ENCODE measurements around the gene SPTBN1. TPM values are rescaled to one million over a fixed set of nuclear protein-coding genes. Genes with fewer than 3 reads are reported as not detected.

SPTBN1 gene
- total RNA-seq, 1 experiment from 2014 or later = 262 TPM

DNA sequence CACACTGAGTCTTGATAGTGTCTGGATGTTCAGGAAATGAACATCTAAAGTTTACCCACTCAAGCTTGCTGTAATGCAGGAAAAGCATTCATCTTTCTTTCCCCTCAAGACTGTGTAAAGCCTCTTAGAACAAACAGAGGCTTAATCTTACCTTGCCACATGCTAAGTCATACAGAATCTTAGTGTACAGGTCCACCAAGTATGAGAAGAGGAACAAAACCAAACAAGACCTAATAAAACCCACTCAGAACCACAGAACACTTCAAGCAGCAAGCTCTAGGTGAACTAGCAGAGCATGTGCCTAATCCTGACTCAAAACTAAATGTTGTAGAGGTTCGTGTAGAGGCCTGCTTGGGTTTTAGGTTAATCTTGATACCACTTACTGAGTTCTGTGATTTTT, 97.6 kb downstream of the SPTBN1 start:
- Histone ChIP-seq H3K4me3 (no peak overlapping the region), H3K36me3 (ENCODE audit: low read depth) (no peaks in the 10 kb centered on the region), H3K27ac (no peak overlapping the region), H3K79me2 (ENCODE audit: low read depth) (peaks cover 22% of the 10 kb centered on the region), H4K20me1 (ENCODE audit: insufficient read depth) (no peaks in the 10 kb centered on the region), H3K4me1 (replicated peaks; ENCODE audit: insufficient read depth) (peaks cover 56% of the 10 kb centered on the region), H2AFZ (no peak overlapping the region), H3K9me2 (ENCODE audit: insufficient read depth) (no peaks in the 10 kb centered on the region), H3F3A (ENCODE audit: insufficient read depth, low read depth) (peaks cover 49% of the 10 kb centered on the region), H3K4me2 (no peak overlapping the region), H3K9me3 (ENCODE audit: insufficient read depth, low read depth) (no peaks in the 10 kb centered on the region), H3K27me3 (ENCODE audit: insufficient read depth, low read depth) (no peaks in the 10 kb centered on the region)
- intact Hi-C loops (cut with micrococcal nuclease; ENCODE audit: unreplicated experiment) = no loop called here
- BruUV-seq (replicated peaks) = no TSS peak
- POLR2A ChIA-PET (ENCODE audit: unreplicated experiment) = no interaction called here
- TF ChIP-seq EZH2 (IDR thresholded peaks at IDR 0.05; ENCODE audit: low read depth) (no peak), CTCF (conservative IDR thresholded peaks at IDR 0.05) (no peak)
- DNase-seq = no peak
- CTCF ChIA-PET = no interaction called here

DNA sequence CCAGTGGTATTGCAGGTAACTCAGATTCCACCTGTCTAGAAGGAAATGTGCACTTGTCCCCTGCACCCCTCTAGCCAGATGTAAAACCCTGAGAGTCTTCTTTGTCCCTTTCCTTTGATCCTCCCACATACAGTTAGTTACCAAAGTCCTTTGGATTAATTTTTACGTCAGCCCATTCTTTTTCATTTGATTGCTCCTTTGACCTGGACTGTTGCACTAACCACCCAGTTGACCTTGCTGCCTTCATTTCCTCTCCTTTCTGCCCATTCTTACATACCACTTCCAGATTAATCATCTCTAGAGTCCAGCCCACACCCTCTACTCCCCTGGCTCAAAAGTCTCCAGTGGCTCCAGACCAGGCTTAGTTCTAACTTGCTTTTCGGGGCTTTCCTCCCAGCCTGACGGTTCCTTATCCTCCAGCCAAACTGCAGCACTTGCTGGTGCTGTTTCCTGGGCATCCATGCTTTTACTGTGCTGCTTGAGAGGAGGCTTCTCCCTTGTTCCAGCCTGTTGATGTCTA, 99.3 kb downstream of the SPTBN1 start:
- DNase-seq = no peak
- intact Hi-C loops (cut with micrococcal nuclease; ENCODE audit: unreplicated experiment) = no loop called here

GRCh38 chr2:54556621-54557121, 100.5 kb downstream of the SPTBN1 start:
- H4K20me1 ChIP-seq (ENCODE audit: insufficient read depth) = no peaks in the 10 kb centered on the region
- H2AFZ ChIP-seq = no peak overlapping the region
- ChIA-PET POLR2A (ENCODE audit: unreplicated experiment) (no interaction called here), CTCF (no interaction called here)
- peaks cover 40% of the 10 kb centered on the region for H3K4me1 ChIP-seq (replicated peaks; ENCODE audit: insufficient read depth)
- peak overlapping the region; percentile 91 for H3K4me2 ChIP-seq
- peaks cover 52% of the 10 kb centered on the region for H3F3A ChIP-seq (ENCODE audit: insufficient read depth, low read depth)
- no peak for TF ChIP-seq CTCF (conservative IDR thresholded peaks at IDR 0.05)
- no peak for TF ChIP-seq EZH2 (IDR thresholded peaks at IDR 0.05; ENCODE audit: low read depth)
- DNase-seq = peak in 1 of 2 experiments; percentile 83
- peak overlapping the region; percentile 90 for H3K4me3 ChIP-seq
- no peaks in the 10 kb centered on the region for H3K27me3 ChIP-seq (ENCODE audit: insufficient read depth, low read depth)
- H3K36me3 ChIP-seq (ENCODE audit: low read depth) = no peaks in the 10 kb centered on the region
- no peaks in the 10 kb centered on the region for H3K9me2 ChIP-seq (ENCODE audit: insufficient read depth)
- BruUV-seq (replicated peaks) = no TSS peak
- H3K27ac ChIP-seq = peak overlapping the region; percentile 95
- no peaks in the 10 kb centered on the region for H3K9me3 ChIP-seq (ENCODE audit: insufficient read depth, low read depth)
- intact Hi-C loops (cut with micrococcal nuclease; ENCODE audit: unreplicated experiment) = no loop called here
- peaks cover 50% of the 10 kb centered on the region for H3K79me2 ChIP-seq (ENCODE audit: low read depth)

More for the DNA sequence above, 99.3 kb downstream of the SPTBN1 start:
- H3K4me2 ChIP-seq = peak overlapping the region; percentile 91
- no peaks in the 10 kb centered on the region for H3K36me3 ChIP-seq (ENCODE audit: low read depth)
- H2AFZ ChIP-seq = no peak overlapping the region
- H3K9me2 ChIP-seq (ENCODE audit: insufficient read depth) = no peaks in the 10 kb centered on the region
- no peaks in the 10 kb centered on the region for H4K20me1 ChIP-seq (ENCODE audit: insufficient read depth)
- peak overlapping the region; percentile 95 for H3K27ac ChIP-seq
- H3F3A ChIP-seq (ENCODE audit: insufficient read depth, low read depth) = peaks cover 54% of the 10 kb centered on the region
- H3K79me2 ChIP-seq (ENCODE audit: low read depth) = peaks cover 38% of the 10 kb centered on the region
- no peak for TF ChIP-seq CTCF (conservative IDR thresholded peaks at IDR 0.05)
- TF ChIP-seq EZH2 (IDR thresholded peaks at IDR 0.05; ENCODE audit: low read depth) = no peak
- no TSS peak for BruUV-seq (replicated peaks)
- no peaks in the 10 kb centered on the region for H3K27me3 ChIP-seq (ENCODE audit: insufficient read depth, low read depth)
- H3K9me3 ChIP-seq (ENCODE audit: insufficient read depth, low read depth) = no peaks in the 10 kb centered on the region
- H3K4me3 ChIP-seq = no peak overlapping the region
- ChIA-PET POLR2A (ENCODE audit: unreplicated experiment) (no interaction called here), CTCF (no interaction called here)
- H3K4me1 ChIP-seq (replicated peaks; ENCODE audit: insufficient read depth) = peaks cover 44% of the 10 kb centered on the region

All from PC-9 (cell line).